Esophagus squamous epithelium (tissue), 4 donors: ENCODE measurements around the gene PEX26.

Source experiments
- CTCF ChIP-seq, 6 experiments: fragments of 450-650 bp in 4 of 6; fragments of 200-600 bp in 2 of 6; sonication (generic) in 2 of 6; IDR thresholded peaks; one replicate each; pipeline ENCODE4 v1.5.1; 2016 to 2019; ENCODE audit warnings: antibody characterized with exemption in 6 of 6, mild to moderate bottlenecking in 4 of 6, moderate library complexity in 4 of 6
- POLR2A ChIP-seq, 4 donors: fragments of 450-650 bp; IDR thresholded peaks; one replicate each; pipeline ENCODE4 v1.6.1; 2017; ENCODE audit warnings: antibody characterized with exemption in 4 of 4, mild to moderate bottlenecking in 4 of 4, moderate library complexity in 3 of 4

- TF ChIP-seq POLR2A (IDR thresholded peaks at IDR 0.05), result no peak
- no peak for TF ChIP-seq CTCF (IDR thresholded peaks at IDR 0.05)
These were observed 34.6 kb downstream of the PEX26 start for GRCh38 chr22:18112440-18112839.
